C4-2B (cell line): ENCODE measurements around the gene KIAA0825.

Source experiments
- CTCF ChIP-seq: fragments of 450-650 bp; conservative IDR thresholded peaks from 2 replicates; pipeline ENCODE4 v1.5.1; 2017; ENCODE audit warnings: mild to moderate bottlenecking
- ZFX ChIP-seq: fragments of 450-650 bp; IDR thresholded peaks from 2 replicates; pipeline ENCODE4 v1.6.1; 2017

GRCh38 chr5:94385767-94386166 is 232.6 kb downstream of the KIAA0825 start:
- TF ChIP-seq CTCF, result no peak
- TF ChIP-seq ZFX, result no peak
